Caki2 (cell line): ENCODE results near the gene AGAP1. TPM values are rescaled to one million over a fixed set of nuclear protein-coding genes. Genes with fewer than 3 reads are reported as not detected.

ENCODE experiments used
- DNase-seq: peaks from one replicate; pipeline ENCODE4 v3.0.0-alpha.2; 2015; ENCODE audit warnings: low read depth
- in situ Hi-C: cut with HindIII; loops from 2 replicates; pipeline ENCODE4 v1.10.0; 2016; ENCODE audit warnings: low sequenced_read_pairs, low pct_unique_long_range_greater_than_20kb, mixed read lengths
- total RNA-seq: library from RNA; depleted of rRNA; stranded (reverse); fragments of >200 nt; shearing (Covaris generic); gene quantifications from 2 replicates; pipeline ENCODE4 v1.2.3, GENCODE V29; 2014; ENCODE audit warnings: low replicate concordance

Gene AGAP1
- total RNA-seq, 1 experiment from 2014 or later: 5.3 TPM

DNA sequence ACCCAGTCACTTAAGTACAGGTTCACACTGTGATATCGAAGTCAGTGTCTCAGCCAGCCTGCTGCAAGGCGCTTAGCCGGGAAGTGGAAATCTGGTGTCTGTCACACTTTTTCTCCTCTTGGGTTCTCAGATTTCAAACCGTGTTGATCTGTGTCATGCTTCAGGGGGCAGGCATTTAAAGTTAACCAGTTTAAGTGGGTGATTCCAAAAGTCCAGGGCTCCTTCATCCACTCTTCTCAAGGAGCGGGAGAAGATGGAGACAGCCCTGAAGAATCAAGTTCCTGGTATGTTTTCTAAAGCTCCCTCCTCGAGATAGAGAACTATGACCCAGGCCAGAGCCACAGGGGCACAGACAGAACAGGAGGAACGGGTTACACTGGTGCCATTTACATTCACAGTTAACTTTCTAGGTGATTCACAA is 342.7 kb downstream of the AGAP1 start:
- peak; percentile 14 for DNase-seq
- in situ Hi-C loops: no loop called here

DNA sequence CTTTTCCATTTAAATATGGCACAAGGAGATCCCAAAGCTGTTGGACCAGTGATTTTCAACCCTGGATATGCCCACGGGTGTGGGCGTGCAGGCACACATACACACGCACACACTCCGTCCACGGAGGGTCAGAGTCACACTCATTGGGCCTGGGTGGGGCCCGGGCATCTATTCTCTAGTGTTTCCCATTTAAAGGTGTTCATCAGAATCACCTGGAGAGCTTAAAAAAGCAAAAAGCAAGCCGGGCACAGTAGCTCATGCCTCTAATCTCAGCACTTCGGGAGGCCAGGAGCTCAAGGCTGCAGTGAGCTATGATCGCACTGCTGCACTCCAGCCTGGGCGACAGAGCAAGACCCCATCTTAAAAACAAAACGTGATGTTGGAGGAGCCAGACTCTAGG is 345.4 kb downstream of the AGAP1 start:
- DNase-seq: no peak
- in situ Hi-C loops: no loop called here

DNA sequence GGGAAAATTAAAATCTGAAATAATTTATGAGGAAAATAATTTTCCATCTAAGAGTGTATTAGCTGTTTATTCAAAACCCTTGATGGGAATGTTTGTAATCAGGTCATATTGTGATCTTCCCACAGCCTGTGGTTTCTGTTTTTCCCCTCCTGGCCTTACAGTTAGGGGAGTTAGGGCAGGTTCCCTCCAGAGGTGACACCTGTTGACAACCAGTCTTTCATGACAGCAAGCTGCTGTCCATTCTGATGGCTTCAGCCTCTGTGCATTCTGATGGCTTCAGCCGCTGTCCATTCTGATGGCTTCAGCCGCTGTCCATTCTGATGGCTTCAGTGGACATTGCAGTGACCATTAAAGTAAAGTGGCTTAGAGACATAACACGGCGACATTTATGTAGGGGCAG is 346.1 kb downstream of the AGAP1 start:
- in situ Hi-C loops: no loop called here
- no peak for DNase-seq

DNA sequence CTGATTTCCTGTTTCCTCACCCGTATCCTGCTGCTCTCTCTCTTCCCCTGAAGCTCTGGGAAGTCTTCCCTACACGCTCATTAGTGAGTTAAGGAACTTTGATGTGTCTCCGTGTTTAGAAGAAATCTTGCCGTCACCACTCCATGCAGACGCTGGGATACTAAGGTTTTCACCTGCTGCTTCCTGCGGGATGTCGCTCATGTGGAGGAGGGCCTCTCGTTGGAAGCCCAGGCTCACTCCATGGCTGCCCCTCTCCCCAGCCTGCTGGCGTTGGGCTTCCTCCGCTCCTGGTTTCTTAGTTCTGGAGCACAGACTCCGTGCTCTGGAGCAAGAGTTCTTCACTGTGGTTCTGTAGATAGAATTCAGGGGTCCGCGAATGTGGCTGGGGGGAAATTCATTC is 348.0 kb downstream of the AGAP1 start:
- in situ Hi-C loops: no loop called here
- no peak for DNase-seq

DNA sequence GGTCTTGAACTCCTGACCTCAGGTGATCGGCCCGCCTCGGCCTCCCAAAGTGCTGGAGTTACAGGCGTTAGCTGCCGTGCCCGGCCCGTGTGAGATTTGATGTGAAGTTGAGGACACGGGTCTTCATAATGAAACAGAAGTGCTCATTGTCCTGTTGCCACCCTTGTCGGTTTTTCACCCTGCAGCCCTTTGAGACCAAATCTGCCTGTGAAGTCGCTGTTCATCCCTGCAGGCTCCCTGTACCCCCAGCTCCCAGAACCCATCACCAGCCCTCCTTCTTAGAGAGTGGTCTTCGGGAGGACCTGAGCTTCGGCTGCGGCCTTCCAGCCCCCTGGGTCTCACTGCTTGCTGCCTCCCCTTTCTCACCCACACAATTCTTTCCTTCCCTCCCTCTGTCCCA is 349.1 kb downstream of the AGAP1 start:
- in situ Hi-C loops: no loop called here
- DNase-seq: no peak

DNA sequence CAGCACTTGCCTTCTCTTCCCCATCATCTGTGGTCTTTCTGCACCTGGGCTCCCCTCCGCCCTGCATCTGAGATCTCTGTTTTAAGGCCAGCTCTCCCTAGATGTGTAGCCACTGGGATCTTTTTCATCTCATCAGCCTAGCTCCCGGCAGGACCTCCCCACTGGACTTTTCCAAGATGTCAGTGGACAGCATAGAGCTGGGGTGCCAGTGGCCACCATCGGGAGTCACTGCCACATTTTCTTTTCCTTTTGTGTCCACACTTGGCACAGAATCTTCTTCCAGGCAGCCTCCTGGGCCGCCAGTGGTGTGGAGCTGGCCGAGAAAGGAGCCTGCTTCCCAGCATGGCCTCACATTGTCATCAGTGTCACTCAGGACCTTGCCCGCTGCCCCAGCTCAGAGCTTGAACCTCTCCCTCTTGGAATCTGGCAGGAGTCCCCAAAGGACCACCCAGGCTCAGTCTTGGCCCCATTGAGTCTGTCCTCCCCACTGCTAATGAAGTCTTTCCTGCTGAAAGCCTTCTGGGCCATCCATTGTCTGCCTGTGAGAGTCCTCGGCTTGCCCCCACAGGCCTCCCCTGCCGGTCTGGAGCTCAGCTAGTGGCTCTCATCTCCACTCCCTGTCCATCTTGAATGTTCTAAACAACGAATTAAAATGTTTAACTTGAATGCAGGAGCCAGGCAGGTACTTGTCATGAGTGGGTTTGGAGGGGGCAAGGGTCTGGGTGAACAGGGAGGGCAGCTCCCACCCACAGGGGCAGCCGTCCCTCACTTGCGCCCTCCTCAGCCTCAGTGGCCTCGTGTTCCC is 349.9 kb downstream of the AGAP1 start:
- in situ Hi-C loops: no loop called here
- no peak for DNase-seq

DNA sequence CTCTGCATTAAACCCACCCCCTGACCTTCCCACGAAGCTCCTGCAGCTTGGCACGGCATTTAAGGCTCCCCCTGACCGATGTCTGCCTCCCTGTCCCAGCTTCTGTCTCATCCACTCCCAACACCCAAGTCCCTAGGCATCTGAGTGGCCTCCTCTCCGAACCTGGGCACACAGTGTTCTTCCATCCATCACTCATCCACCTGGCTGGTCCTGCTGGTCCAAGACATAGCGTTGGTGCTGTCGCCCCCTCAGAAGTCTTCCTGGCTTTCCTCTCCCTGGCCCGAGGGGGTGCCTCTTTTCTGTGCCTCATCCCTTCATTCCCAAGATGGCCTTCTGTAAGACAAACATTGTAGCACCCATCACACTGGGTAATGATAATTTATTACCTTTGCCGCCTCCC is 350.7 kb downstream of the AGAP1 start:
- in situ Hi-C loops: no loop called here
- no peak for DNase-seq

DNA sequence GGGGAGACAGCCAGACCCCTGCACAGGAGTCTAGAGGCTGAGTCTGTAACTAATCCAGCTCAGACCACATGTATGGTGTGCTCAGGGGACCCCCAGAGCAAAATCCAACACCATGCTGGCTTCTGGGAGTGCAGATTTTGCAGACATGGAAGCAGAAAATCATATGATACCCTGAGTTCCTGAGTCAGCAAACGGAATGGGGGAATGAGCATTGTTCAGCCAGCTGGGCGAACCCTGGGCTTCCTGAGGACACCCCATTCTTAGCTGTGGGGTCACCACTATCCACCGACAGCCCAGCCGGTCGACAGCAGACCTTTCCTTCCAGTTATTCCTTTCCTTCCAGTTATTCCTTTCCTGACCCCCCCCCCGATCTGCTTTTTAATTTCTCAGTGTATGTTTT is 351.4 kb downstream of the AGAP1 start:
- in situ Hi-C loops: no loop called here

DNA sequence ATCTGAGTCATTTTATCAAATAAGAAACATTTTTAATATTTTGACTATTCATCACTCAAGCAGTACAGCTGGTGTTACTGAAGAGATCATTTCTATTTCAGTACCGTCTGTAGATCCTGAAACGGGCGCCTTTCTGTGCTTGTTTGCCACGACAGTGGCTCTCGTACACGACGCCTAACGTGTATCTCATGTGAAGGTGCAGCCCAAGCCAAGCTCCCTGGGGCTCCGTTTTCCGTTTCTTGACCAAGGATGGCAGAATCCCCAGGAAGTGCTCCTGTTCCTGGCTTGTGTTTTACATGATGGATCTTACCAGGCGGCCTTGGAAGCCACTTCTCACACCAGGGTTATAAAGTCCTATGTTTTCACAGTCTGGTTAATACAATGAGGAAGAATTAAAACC is 353.7 kb downstream of the AGAP1 start:
- no peak for DNase-seq
- in situ Hi-C loops: no loop called here

More for the DNA sequence above, 351.4 kb downstream of the AGAP1 start:
- no peak for DNase-seq

DNA sequence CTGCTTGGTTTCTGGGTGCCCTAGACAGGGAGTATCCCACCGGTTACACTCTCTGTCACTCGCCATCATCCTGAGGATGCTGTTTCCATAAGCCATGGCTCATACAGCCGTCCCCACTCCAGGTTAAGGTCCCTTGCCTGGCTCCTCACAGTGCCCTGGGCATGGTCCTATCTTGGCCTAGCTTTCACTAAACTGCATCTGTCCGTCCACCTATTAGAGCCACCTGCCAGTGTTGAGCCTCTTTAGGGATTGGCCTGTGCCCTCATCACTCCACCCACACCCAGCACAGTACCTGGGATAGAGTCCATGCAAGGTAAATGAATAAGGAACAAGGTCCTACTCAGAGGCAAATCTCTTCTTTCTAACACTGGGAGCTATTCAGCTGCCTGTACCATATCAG is 354.2 kb downstream of the AGAP1 start:
- in situ Hi-C loops: no loop called here
- DNase-seq: no peak

DNA sequence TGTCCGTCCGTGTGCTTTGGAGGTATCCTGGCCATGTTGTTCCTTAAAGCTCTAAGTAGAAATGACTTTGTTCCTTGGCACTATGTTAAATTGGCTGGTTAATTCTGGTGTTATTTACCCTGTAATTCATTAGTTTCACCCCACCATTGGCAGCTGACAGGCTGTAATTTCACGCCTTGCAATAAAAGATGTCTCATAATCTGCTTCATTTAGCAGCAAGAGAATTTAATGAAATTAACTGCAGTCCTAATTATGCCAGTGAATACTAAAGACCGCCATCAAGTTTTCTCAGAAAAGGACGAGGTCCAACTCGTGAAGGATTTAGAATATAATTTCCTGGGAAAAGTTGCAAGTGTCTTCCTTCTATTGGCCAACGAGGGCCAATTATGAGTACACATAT is 355.1 kb downstream of the AGAP1 start:
- no peak for DNase-seq
- in situ Hi-C loops: no loop called here

DNA sequence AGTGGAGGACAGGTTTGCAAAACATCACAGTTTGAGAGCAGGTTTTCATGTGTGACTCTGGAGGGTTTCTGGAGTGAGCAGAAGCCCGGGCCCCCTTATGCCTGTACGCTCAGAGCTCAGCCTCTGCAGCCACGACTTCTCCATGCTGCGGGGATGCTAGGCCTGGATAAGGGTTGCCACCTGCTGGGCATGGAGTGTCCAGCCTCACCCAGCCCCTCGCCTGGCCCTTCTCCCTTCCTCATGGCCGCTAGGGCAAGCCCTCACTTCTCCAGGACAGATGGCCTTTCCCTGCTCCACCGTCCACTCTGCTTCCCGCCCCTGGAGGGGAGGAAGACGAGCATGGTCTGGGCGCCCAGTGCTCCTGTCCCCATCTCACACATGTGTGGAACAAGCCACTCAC is 355.6 kb downstream of the AGAP1 start:
- in situ Hi-C loops: no loop called here
- DNase-seq: no peak

DNA sequence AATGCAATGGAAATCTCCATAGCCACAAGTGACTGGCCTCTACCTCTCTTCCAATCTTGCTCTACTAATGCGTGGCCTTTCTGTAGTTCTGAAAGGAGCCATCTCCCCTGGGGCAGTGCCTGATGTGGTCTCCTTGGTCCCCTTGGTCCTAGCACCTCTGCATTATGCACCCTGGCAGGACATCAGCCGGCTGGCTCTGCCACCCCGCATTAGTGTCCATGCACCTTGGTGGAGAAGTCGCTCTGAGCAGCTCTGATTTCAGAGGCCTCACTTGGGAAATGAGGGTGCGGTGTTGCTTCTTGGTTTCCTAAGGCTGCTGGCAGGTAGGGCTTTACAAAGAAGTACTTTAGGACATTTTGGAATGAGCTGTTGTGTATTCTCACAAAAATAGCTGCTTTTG is 356.4 kb downstream of the AGAP1 start:
- no peak for DNase-seq

DNA sequence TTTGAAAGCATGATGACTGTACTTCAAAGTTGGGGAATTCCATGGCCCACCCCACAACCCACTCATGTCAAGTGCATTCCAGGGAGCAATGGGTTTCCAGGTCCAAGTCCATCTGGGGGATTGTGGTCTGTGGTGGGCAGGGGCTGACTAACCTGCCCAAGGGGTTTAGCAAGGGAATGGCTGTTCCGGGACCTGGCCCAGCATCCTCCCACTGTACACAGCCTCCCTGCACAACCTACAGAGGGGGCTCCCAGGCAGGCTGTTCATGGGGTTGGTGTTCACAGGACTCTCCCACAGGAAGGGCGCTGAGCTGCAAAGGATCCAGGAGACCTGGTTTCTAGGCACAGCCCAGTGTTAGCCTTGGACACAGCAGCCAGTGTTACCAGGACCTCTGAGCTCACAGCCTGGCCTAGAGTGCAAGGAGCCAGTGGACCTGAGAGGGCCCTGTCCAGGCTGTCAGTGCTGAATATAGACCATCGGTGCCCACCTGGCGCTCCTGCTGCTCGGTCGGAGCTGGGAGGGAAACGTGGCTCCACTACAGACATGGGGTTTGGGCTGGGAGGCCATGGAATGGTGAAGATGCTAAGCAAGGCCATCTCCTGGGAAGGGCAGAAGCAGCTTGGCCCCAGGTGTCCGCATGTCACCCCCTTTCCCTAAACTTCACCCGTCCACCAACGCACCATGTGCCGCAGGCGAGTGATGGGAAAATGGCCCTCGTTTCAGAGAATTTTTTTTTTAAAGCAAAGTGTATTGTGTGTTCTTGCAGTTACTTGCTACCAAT is 357.1 kb downstream of the AGAP1 start:
- no peak for DNase-seq
- in situ Hi-C loops: no loop called here

More for the DNA sequence above, 356.4 kb downstream of the AGAP1 start:
- in situ Hi-C loops: no loop called here

DNA sequence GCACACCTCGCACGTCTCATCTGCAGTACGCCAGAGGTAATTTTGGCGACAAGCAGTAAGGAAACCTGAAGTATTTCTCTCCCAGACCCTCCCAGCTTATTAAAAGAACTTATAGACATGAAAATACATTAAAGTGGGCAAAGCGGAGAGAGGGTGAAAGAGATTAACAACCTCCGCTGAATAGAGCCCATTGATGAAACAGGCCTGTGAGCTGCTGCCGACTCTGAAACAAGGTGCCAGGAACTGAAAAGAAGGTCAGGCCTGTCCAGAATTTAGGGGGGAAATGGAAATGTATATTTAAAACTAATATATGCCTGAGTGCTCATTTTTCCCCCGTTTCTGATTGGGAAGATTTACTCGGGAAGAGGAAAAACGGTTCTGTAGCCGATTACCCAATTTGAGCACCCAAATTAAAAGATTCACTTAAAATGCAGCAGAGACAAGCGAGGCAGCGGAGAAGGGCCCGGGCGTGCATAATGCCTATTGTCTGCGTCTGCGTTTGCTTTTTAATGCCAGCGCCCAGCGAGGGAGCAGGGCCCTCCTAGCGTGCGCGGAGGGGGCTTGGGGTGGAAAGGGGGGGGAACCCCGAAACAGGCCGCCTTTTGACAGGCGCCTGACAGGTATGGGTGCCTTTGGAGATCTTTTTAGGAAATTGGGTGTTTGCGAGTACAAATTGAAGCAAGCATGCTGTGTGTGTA is 358.1 kb downstream of the AGAP1 start:
- DNase-seq: no peak
- in situ Hi-C loops: no loop called here

DNA sequence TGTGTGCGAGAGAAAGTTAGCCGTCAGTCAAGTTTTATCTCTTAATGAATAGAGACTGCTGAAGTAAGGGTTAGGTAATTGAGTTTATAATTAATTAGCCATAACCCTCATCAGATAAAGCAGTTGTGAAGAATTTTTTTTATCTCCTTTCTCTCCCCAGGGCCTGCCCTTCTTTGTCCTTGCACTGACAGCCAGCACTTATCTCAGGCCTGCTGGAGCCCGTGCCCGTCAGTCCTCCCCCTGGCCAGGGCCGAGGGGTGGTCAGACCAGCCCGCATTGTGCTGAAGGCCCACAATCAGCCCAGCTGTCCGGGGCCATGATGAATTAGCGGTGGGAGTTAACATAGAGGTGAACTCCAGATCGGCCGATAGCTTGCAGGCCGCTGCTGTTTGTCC is 358.7 kb downstream of the AGAP1 start:
- no peak for DNase-seq
- in situ Hi-C loops: no loop called here

DNA sequence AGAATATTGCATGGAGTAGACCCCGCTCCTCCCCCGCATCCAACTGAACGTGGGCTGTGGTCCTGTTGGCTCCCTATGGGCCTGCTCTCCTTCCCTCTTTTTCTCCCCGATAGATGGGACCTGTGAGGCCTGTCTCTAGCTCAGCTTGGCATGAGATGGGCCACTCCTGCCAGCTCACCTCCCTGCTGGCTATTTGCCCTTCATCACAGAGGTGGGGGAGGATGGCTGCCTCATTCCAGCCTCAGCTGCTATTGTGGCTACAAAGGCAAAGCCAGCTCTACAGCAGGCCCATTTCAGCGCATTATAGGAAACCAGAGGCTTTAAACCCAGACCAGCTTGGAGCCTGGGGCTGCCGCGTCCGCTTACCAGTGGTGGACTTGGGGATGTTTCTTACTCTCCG is 360.4 kb downstream of the AGAP1 start:
- no peak for DNase-seq
- in situ Hi-C loops: no loop called here

DNA sequence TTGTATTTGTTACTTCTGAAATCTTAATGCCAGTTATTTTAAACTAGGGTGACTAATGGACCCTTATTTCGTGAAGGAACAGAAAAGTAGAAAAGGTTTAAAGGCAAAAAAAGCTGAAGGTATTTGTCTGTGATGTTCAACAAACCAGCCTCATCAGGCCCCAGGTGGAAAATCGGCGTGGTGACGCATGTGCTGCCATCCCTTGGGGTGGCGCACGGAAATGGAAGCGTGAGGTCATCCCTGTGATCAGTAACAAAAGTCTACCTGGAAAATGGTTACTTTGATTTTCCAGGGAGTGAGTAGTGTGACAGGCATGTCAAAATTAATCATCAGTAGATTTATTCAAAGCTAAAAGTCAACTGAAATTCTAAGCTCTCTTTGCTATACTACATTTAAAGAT is 361.2 kb downstream of the AGAP1 start:
- in situ Hi-C loops: no loop called here
- no peak for DNase-seq

DNA sequence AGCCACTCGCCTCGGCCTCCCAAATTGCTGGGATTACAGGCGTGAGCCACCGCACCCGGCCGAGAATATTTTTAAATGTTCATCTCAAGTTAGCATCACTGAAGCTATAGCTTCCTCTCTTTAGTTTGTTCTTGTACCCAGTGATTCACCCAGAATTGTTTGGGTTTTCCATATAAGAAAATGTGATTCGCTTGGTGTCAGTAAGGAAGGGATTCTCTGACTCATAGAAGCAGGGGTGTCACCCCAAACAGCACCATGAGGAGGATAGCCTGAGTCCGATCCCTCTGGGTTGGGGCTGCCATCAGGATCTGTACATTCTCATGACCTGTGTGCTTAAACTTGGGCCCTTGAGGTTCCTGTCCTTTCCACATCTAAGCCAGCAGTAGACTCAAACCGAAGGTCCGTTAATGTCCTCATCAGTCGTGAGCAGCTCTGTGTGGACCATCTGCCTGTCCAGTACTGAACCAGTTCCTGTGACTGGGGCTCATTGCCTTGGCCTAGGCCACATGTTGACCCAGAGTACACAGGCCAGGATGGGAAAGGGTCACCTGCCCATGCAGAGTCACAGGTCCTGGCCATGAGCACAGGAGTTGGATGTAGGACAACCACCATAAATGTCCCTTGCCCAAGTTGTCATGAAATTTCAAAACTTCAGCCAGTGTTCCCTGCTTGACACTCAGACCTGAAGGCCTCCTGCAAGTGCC is 362.5 kb downstream of the AGAP1 start:
- in situ Hi-C loops: no loop called here
- no peak for DNase-seq
